HG02840 (cell line): ENCODE results near the gene RYR3.

ENCODE experiments used
- ATAC-seq: cut with Tn5 transposase; IDR thresholded peaks from one replicate; pipeline ENCODE4 v1.9.1; 2021; ENCODE audit warnings: mild to moderate bottlenecking, moderate library complexity, moderate number of reproducible peaks; ENCODE audit not compliant: unreplicated experiment, low FRiP score

The RYR3 gene

DNA sequence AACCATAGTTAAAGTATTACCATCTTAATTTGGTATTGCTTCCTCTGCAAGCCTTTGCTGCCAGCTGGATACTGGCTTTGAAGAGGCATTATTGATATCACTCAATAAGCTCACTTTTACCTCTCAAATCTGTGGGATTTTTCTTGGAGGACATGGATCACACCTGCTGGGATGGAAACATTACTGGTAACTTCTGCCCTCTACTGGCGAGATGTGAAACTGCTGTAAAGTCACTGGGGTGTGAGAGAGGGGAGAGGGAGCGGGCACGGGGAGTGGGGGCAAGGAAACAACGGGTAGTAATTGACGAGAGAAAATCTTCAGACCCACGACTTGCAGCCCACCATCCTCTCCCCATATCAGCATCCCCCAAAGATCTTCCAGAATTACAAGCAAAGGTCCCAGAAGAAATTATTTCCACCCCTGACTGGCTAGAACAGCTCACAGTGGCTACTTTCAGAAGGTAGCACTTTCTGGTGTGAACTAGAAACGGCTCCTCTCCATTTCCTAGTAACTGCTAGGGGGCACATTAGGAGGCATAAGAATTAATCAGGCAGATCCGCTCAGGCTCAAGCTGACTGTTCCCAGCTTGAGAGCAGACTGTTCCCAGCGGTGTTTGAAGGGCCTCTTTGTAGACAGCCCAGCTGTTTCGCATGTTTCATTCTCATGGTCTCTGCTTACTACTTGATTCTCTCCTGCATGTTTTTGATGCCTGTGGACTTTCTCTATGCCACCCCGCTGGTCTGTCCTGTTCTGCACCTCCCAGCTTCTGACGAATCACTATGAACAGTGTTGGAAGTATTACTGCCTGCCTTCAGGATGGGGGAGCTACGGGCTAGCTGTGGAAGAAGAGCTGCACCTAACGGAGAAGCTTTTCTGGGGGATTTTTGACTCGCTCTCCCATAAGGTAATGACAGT is 427.2 kb downstream of the RYR3 start:
- ATAC-seq, result no peak

DNA sequence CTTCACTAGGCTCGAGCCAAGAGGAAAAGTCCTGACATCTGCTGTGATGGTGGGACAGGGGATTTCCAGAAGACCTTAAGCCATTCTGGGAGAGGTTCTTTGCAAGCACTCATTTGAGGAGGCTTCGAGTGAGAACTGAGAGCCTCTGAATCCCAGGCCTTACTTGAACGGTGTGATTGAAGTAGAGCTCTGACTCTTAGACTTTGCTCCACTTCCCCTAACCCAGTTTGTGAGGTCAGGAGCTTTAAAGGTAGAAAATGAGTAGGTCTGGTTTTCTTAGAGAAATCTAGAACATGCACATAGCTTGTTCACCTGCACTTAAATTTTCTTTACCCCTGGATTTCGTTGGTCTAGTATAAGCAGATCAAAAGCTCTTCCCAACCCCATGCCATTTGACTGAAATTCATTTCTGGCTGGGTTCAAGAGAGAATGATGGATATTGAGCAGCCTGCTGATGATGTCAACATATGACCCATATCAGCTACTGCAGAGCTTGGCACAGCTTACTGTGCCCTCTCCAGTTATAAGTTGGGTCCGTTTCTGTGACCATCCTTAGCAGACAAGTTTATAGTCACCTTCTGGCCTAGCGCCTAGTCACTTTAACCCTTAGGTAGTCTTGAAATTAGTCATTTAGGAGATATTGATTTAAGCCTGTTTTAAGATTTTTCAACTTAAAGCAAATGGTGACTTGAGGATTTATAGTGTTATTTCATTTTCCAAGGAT is 428.3 kb downstream of the RYR3 start:
- no peak for ATAC-seq

DNA sequence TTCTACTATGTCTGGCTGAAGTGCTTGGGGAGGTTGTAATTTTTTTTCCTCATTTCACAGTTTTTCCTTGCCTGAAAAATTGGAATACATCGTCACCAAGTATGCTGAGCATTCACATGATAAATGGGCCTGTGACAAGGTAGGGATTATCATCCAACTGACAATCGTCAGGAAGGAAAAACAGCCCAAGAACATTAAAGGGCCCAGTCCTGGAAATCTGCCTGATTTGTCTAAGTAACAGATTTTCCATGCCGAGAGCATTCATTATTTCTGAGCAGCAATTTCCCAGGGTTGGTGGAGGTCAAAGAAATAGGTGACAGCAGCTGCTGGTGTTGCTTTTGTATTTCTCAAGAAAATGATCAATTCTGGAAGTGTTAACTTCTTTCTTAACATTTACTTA is 431.5 kb downstream of the RYR3 start:
- ATAC-seq, result no peak

DNA sequence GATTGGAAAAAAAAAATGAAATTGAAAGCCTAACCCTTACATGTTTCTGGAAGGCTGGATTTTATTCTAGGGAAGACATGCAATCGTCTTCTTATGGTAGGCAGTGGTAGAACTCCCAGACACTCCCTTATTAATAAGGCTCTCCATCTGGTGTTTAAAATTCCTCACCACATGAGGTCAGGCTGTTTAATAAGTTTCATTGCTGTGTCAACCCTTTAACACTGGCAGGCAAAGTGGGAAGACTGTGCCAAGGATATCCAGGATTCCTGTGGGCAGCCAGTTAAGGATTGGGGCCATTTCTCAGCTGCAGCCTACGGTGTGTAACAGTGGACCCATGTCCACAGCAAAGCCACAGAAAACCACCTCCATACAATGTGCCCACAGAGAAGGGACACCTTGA is 432.0 kb downstream of the RYR3 start:
- no peak for ATAC-seq

DNA sequence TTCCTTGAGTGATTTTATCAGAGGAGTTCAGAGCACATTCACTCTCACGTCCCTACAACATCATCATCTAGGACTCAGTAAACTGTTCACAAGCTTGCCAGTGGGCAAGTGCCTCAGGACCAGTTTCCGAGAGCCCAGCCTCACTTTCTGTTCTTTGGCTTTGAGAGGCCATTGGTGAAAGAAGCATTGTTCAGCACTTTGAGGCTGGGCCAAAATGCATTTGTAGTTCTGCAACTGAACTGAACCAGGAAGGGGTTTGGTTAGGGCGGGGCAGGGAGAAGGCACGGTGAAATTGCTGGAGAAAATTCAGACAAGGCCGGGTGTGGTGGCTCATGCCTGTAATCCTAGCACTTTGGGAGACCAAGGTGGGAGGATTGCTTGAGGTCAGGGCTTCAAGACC is 435.4 kb downstream of the RYR3 start:
- ATAC-seq, result no peak

DNA sequence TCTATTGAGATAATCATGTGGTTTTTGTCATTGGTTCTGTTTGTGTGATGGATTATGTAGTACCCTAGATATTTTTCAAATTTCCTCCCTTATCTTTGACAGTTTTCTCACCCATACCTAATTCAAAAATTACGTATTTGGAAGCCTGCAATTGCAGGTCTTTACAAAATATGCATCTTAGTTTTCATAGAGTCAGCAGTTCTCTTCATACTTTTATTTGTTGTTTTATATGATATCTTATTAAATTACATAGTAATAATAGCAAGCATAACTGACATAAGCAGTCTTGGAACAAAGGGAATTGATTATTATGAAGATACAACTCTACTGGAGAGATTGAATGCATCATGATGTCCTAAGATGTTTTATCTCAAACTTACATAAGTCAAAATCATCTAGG is 442.2 kb downstream of the RYR3 start:
- no peak for ATAC-seq

DNA sequence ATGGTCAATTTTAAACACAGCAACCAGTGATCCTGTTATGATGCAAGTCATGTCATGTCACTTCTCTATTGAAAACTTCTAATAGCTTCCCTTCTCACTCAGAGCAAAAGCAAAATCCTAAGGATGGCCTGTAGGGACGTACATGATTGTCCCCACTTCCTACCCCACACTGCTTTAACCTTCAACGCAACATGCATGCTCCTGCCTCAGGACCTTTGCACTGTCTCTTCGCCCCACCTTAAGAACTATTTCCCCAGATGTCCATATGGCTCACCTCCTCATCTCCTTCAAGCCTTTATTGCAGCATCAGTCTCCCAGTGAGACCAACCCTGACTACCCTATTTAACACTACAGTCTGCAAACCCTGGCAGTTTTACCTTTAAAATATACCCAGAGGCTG is 443.5 kb downstream of the RYR3 start:
- ATAC-seq, result no peak

DNA sequence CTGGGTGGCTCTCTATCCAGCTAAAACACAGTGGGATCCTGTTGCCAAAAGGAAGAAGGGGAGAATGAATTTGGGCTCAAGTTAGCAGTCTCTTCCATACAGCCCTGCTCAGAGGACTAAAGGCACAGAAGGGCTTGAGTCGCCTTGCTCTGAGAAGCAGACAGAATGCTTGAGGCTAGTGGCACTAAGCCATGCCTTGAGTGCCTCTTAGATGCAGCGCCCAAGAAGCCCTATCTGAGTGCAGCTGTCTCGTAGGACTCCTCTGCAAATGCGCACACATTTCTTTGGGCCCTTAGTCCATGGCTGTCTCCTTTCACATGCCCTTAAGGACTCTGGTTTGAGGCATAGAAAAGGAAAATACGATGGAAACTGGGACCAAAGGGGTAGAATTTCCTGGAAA is 446.2 kb downstream of the RYR3 start:
- ATAC-seq, result no peak

DNA sequence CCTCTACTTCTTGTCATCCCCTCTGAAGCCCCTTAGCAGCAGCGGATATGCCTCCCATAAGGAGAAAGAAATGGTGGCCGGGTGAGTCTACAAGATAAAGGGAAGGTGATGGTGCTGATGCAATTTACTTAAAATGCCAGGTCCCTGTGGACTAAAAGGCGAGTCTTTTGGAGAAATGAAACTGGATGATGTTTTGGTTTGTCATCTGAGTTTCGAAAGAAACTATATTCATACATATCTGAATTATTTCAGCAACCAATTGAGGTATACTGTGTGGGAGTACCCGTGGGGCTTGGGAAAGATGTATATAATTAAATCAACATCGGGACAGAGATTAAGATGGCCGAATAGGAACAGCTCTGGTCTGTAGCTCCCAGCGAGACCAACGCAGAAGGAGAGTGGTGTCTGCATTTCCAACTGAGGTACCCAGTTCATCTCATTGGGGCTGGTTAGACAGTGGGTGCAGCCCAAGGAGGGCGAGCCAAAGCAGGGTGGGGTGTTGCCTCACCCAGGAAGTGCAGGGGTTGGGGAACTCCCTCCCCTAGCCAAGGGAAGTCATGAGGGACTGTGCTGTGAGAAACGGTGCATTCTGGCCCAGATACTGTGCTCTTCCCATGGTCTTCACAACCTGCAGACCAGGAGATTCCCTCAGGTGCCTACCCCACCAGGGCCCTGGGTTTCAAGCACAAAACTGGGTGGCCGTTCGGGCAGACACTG is 446.9 kb downstream of the RYR3 start:
- no peak for ATAC-seq

DNA sequence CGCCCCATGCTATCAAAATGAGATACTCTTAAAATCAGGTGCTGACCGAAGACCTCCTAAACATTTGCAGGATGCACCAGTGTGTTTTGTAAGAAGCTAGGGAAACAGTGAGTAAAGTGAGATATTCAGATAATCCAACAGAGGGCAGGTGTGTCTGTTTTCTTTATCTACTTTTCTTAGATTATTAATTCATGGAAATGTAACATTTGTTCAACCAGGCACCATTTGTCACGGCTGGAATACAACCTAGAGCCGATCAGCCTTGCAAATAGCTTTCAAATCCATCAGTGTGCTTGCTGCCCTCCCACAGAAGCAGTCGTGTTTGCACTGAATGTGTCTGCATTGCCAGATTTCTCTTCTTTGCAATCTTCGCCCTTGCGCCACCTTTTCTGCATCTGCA is 455.6 kb downstream of the RYR3 start:
- no peak for ATAC-seq

DNA sequence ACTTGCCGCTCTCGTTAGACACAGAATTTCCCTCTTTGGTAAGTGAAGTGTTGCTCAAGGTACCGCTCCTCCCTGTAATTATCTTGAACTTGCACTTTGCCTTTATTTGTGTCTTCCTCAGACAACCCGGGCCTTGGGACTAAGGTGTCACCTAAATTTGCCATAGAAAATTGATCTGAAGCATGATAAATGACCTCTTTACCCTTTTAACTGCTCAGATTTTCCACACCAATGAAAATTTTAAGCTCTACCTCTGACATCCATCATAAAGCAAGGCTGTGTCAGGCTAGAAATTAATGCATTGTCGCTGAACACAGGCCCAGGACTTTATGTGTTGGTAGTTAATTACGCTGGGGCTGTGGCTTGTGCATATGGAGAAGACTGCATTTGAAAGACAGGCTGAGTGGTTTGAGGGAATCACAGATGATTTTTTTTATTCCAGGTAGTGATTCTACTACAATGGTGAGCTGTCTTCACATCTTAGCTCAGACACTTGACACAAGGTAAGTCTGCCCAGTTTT is 458.0 kb downstream of the RYR3 start:
- no peak for ATAC-seq

DNA sequence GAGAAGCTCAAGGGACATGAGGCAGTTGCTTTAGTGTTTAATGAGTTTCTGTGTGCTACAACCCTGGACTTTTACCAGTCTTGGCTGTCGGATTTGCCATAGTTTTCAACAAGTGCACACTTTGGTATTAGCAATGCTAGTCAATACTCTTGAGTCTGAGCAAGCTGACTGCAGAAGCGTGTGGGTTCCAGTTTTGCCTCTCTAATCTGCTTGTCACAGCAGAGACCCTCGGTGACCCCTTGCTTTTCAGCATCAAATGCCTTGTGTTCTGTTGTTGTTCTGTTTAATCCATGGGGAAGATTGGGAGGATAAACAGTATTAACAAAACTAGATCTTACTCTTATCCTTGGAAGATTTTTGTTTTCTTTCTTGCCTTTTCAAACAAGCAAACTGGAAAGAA is 463.2 kb downstream of the RYR3 start:
- no peak for ATAC-seq

DNA sequence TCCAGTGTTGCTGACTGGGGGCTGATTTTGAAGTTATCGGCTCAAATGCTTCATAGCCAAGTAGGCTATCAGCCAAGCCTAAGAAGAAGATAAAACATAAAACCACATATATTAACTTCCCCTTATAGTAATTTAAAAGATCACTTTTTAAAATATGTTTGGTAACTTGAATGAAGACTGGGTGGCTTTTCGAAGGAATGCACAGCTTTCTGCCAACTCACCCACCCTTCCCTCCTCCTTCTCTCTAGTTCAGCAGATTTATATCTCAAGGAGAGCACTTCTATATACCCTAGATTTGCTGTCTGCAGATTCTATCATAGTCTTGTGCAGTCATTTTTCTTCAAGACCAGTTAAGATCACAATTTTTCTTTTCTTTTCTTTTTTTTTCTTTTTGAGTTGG is 468.1 kb downstream of the RYR3 start:
- no peak for ATAC-seq

DNA sequence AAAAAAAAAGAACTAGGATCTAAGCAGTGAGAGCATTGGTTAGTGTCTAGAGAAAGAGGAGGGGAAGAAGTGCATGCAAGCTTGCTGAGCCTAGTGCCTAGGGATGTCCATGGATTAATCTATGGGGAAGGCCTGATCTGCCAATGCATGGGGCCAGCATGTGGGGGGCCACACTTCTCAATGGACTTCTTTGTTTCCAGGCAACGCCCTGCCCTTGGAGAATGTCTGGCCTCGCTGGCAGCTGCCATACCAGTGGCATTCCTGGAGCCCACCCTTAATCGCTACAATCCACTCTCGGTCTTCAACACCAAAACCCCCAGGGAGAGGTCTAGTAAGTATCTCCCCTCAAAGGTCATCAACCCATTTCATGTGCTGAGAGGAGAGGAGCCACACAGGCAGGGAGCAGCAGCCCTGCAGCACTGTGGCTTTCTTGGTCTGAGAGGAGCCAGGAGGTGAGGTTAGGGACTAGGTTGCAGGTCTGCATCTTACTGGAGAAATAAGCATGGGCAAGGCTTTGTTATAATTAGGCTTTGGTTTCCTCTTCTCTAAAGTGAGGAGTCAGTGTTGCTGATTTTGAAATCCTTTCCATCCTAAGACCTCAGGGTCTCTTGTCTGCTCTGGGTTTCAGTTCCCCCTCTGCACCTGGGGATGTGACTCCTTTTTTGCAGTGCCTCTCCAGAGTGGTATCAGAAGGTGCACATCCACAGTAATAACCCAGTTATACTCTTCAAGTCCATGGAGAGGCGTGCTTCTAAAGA is 469.4 kb downstream of the RYR3 start:
- no peak for ATAC-seq

DNA sequence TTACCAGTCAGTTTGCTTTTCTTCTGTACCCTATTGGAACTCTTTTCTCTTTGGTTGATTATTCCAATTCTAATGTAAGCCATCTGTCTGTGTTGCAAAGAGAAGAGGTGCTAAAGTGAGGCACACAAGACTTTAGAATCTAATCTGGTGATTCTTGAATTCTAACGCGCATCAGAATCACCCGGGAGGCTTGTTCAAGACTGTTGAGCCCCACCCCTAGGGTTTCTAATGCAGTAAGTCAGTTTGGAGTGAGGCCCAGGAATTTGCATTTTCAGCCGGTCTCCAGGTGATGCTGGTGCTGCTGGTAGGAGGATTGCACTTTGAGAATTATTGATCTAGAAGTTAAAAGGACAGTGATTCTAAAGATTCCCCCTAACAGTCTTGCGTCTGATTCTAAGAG is 472.2 kb downstream of the RYR3 start:
- ATAC-seq, result no peak

DNA sequence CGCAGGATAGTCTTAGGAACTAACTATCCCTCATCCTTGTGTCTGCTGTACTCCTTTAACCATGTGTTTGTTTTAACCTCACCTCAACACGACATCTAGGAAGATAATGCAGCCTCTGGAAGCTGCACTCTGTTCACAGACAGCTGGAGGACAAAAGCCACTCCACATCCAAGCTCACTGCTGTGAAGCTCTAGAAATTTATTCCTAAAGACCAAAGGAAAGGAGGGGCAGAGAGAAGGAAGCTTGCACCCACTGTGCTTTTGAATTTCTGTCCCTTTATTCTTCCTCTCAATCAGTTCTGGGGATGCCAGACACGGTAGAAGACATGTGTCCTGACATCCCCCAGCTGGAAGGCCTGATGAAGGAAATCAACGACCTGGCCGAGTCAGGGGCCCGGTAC is 474.6 kb downstream of the RYR3 start:
- no peak for ATAC-seq

DNA sequence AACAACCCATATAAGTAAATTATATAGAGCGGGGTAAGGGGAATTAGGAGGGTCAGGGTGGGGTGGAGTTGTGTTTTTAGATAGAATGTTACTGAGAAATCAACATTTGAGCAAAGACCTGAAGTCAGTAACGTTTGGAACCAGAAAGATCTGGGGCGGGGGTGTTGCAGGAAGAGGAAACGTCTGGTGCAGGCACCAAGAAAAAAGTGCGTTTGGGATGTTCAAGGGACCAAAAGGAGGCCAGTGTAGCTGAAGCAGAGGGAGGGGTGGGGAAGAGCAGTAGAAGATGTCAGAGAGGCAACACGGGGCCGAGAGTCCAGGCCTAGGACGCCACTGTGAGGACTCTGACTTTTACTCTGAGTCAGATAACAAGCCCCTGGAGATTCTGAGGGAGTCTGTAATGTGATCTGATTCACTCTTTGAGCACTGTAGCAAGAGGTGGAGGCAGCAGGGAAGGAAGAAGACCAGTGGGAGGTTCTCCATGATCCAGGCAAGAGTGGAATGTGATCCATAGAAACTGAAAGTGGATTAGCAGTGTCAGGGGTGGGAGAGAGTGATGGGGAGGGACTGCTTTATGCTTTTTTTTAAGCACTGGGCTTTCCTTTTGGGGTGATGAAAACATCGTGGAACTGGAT is 478.3 kb downstream of the RYR3 start:
- no peak for ATAC-seq

DNA sequence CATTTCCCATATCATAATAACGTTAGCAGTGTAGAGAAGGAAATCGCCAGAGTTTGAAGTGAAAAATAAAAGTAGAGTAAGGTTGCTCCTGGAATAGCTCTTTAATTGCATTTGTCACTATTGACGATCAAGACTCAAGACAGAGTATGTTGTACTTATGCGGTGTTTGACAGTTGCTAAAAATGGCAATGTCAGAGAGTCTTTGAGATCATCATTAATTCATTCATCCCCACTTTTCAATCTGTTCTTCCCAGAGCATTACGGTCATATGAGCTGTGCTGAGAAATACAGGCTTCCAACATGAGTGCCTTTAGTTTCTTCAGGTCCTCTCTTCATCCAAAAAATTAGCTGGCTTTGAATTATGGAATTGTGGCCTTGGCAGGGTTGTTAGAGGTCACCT is 483.7 kb downstream of the RYR3 start:
- ATAC-seq, result no peak

DNA sequence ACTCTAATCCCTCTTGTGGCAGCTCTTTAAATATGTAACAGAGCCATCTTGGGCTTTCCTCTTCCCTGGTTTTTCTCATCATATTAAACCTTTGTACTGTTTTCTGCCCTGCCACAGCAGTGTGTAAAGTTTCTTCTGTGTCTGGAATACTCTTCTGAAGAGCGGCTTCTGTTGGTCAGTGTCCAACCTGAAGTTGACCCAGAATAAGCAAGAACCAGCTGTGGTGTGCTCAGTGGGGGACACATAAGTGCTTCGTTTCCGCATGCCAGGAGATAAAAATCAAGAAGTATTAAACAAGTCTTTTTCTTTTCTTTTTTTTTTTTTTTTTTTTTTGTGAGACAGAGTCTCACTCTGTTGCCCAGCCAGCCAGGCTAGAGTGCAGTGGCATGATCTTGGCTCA is 484.3 kb downstream of the RYR3 start:
- ATAC-seq, result no peak

DNA sequence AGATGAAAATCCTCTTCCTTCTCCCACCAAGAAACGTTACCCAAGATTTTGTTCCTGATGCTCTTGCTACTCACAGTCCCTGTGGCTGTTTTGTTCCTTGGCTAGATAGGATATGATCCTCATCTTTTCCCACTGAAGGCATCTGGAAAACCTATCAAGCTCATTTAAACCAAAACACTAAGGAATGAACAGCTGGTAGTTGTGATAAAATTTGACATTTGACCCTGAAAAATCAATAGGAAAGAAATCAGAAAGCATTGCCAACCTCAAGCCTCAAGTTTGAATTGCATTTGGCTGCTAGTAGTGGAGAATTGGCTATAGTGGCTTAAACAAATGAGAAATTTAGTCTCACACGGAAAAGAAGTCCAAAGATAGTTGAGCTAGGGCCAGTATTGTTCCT is 486.9 kb downstream of the RYR3 start:
- no peak for ATAC-seq
